Jurkat, Clone E6-1 (cell line): ENCODE measurements around the gene GPD2.
"Not testable (repeated sequence)": the region's sequence is repeated elsewhere in the genome, so short reads cannot be mapped to it uniquely, and the experiment has no call there.

Source experiments
- DNase-seq: peaks from one replicate; pipeline ENCODE4 v3.0.0-alpha.2; 2011; ENCODE audit warnings: low read depth, low spot score
- H3K4me3 ChIP-seq: 2 replicates; pipeline ENCODE4 v1.5.1; 2011; ENCODE audit warnings: mild to moderate bottlenecking, low read length, control low read depth, moderate library complexity

Gene GPD2

DNA sequence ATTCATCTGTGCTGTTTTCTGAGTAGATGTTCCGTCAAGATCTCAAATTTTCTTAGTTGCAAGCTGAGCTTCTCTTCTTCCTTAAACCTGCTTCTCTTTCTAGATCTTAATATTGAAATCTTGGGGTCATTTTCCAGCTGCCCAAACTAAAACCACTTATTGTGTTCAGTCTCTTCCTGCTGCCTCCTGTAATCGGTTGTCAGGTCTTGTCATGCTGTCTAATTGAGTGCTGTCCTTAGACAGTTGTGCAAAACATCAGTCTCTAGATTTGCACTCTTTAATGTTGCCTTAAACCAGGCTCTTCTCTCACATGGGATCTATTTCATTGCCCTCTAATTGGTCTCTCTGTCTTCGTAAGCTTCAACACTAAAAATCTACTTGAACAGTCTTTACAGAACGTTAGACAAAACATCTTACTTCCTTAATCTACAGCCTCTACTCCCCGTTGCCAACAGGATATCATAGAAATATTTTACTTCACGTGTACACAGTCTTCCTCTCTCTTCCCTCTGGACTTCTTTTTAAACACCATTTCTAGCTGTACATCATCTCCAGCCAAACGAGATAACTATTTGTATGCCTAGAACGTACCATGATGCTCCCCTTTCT lies 34.9 kb downstream of the GPD2 start:
- DNase-seq = no peak
- H3K4me3 ChIP-seq = no peak overlapping the region

DNA sequence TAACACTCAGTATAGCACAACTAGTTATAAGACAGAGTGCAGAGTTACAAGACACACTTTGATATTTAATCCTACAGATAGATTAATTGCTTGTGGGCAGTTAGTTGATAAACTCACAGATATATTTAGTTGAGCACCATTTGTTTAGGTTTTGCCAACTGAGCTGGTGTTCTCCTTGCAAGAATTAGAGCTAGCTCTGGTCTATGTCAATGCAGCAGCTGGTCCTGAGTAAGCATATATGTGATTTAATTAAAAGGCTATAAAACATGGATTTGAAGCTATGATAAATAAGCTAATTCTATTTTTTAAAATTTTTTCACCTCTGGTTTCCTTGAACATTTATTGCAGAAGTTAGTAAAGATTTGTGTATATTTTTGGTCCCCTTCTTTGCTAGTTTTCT lies 35.6 kb downstream of the GPD2 start:
- no peak for DNase-seq
- no peak overlapping the region for H3K4me3 ChIP-seq

GRCh38 chr2:156472686-156473085 lies 36.5 kb downstream of the GPD2 start:
- no peak overlapping the region for H3K4me3 ChIP-seq
- no peak for DNase-seq

DNA sequence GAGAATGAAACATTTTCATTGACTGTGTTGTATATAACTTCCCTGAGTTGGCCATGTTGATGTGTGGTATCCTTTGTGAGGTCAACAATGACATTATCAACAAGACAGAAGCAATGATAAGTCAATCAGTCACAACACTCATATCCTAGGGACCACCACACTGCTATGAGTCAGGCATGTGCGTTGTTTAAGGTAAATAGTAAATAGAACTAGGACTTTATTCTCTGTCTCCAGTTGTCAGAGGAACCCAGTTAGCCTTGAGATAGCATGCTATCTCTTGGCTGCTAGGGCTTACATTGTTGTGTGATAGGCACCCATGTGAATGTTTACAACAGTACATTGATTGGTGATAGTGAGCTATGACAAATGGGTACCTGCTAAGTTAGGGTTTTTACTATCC lies 37.3 kb downstream of the GPD2 start:
- DNase-seq = no peak
- H3K4me3 ChIP-seq = no peak overlapping the region

DNA sequence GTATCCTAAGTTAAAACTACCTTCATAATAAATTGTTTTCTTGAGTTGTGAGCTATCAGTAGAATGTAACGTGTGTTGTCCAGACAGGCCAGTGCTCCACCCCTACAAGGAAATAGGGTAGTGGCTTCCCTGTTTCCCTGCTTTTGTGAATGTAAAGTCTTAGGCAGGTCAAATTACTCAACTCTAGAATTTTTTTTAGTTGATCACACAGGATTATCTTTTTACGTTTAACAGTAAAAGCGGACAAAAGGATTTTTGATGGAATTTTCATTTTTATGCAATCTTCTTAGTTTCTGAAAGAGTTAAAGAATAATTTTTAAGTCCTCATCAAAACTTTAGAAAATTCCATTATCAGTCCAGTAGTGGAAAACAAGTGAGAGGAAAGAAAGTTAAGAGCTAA lies 38.2 kb downstream of the GPD2 start:
- DNase-seq = no peak
- no peak overlapping the region for H3K4me3 ChIP-seq

GRCh38 chr2:156476021-156476849 lies 40.1 kb downstream of the GPD2 start:
- no peak overlapping the region for H3K4me3 ChIP-seq
- no peak for DNase-seq

- H3K4me3 ChIP-seq = no peak overlapping the region
- DNase-seq = no peak
Observed at GRCh38 chr2:156476850-156477206, 40.6 kb downstream of the GPD2 start.

- no peak overlapping the region for H3K4me3 ChIP-seq
- DNase-seq = no peak
Observed at GRCh38 chr2:156480376-156480775, 44.2 kb downstream of the GPD2 start.

GRCh38 chr2:156481312-156481711 lies 45.1 kb downstream of the GPD2 start:
- DNase-seq = no peak
- H3K4me3 ChIP-seq = no peak overlapping the region

- no peak overlapping the region for H3K4me3 ChIP-seq
- no peak for DNase-seq
Observed at GRCh38 chr2:156483741-156484173, 47.6 kb downstream of the GPD2 start.

- H3K4me3 ChIP-seq = no peak overlapping the region
- no peak for DNase-seq
Observed at GRCh38 chr2:156486147-156486546, 50.0 kb downstream of the GPD2 start.

DNA sequence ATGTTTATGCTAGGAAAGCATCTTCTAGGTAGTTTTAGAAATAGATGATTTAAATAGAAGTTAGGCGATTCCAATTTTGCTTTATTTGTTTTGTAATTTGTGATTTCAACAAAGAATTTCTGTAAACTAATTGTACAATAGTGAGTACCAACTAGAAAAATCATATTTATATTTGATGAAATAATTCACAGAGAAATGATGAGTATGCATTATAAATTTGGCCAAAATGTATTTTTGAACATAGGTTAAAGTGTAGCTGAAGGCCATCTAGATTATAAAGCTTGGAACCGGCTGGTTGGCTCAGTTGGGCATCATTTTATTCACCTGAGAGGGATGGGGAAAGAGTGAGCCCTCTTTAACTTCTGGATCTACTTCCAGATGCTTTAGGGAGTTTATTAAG lies 50.4 kb downstream of the GPD2 start:
- no peak for DNase-seq
- no peak overlapping the region for H3K4me3 ChIP-seq

GRCh38 chr2:156489195-156489594 lies 53.0 kb downstream of the GPD2 start:
- H3K4me3 ChIP-seq = no peak overlapping the region

DNA sequence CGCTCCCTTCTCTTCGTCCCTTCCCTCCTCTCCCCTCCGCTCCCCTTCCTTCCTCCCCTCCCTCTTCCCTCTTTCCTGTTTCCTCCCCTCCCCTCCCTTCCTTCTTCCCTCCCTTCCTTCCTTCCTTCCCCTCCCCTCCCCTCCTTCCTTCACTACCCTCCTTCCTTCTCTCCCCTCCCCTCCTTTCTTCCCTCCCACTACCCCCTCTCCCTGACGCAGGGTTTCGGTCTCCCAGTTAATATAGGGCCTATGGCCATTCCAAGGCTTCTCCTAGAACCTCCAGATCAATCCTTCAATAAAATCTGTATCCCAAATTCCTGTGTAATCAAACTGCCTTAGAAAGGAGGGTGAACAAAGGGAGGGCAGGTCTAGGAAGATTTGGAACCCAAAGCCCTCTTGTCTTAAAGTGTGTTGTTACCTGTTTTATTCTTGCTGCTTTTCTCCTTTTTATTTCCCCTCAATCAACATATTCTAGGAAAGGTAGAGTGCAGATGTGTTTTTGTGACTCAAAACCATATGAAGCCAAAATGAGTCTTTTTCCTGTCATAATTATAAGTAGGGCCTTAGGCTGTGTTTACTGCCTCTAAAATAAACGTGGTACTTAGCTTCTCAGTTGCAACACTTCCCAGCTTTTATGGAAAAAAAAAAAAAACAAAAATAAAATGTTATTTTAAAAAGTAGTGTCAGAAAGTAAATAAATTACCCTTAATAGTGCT lies 53.7 kb downstream of the GPD2 start:
- H3K4me3 ChIP-seq = no peak overlapping the region
- DNase-seq = no peak

More at GRCh38 chr2:156489195-156489594, 53.0 kb downstream of the GPD2 start:
- DNase-seq = no peak

DNA sequence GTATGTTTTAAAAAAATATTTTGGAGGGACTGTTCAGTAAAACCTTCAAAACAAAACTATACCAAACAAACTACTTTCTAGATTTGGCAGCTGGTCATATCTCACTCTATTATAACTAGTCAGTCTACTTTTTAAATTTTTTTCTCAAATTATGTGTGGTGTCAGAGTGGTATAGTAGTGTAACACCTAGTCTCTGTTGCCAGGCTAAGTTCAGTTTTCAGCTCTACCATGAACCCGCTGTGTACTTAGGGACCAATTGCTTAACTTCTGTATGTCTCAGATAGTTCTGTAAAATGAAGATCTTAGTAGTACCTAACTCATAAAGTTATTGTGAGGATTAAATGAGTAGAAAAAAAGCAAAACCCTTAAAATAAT lies 54.3 kb downstream of the GPD2 start:
- no peak overlapping the region for H3K4me3 ChIP-seq
- no peak for DNase-seq

DNA sequence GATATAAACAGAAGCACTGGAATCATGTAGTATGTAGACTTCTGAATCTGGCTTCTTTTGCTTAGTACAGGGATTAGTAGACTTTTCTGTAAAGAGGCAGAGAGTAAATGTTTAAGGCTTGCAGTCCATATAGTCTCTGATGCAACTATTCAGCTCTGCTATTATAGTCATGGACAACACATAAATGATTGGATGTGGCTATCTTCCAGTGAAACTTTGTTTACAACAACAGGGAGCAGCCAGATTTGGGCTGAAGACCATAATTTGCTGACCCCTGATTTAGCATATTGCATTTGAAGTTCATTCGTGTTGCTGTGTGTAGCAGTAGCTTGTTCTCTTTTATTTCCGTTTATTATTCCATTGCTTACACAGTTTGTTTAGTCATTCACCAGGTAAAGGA lies 55.0 kb downstream of the GPD2 start:
- no peak for DNase-seq
- no peak overlapping the region for H3K4me3 ChIP-seq

- no peak for DNase-seq
- no peak overlapping the region for H3K4me3 ChIP-seq
Observed at GRCh38 chr2:156492979-156493378, 56.8 kb downstream of the GPD2 start.

DNA sequence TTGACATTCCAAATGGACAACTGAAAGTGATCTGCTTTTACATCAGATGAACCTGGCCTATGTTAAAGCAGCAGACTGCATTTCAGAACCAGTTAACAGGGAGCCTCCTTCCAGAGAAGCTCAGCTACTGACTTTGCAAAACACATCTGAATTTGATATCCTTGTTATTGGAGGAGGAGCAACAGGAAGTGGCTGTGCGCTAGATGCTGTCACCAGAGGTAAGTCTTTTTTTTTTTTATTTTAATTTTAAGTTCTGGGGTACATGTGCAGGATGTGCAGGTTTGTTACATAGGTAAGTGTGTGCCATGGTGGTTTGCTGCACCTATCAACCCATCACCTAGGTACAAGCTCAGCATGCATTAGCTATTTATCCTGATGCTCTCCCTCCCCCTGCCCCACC lies 59.8 kb downstream of the GPD2 start:
- not testable (repeated sequence) for DNase-seq, H3K4me3 ChIP-seq

DNA sequence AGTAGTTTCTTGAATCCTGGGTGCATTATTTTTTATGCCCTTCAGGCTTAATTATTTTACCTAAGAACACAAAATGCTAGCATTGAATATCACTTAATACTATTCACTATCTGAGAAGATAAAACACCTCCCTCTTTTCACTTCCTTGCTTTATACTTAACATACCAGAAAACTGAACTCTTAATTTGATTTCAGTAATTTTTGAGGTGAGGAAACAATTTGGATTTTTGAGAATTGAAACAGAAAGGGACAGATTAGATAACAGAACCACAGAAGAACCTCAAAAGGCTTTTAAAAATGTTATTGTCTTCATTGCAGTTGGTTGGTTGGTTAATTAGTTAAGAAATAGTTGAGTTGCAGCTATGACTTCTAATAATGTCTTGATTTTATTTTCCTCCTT lies 69.5 kb downstream of the GPD2 start:
- DNase-seq = no peak
- no peak overlapping the region for H3K4me3 ChIP-seq

GRCh38 chr2:156511122-156511521 lies 74.9 kb downstream of the GPD2 start:
- DNase-seq = no peak
- H3K4me3 ChIP-seq = no peak overlapping the region
